DMS53 treated with DMSO at 0.1 percent for 48 hours (cell line): ENCODE results near the gene MTCH1.

Source experiments
- DNase-seq: peaks from one replicate; lab custom pipeline; 2025; ENCODE audit not compliant: unreplicated experiment; lab: John Stamatoyannopoulos, UW

Gene MTCH1

GRCh38 chr6:36927691-36928546 is 58.1 kb downstream of the MTCH1 start:
- no peak for DNase-seq

- no peak for DNase-seq
These were observed 59.1 kb downstream of the MTCH1 start for GRCh38 chr6:36926708-36927513.

- DNase-seq: no peak
These were observed 60.2 kb downstream of the MTCH1 start for GRCh38 chr6:36925809-36926208.

GRCh38 chr6:36924778-36925374 is 61.1 kb downstream of the MTCH1 start:
- no peak for DNase-seq

- no peak for DNase-seq
These were observed 61.9 kb downstream of the MTCH1 start for GRCh38 chr6:36924131-36924530.

- DNase-seq: no peak
These were observed 65.5 kb downstream of the MTCH1 start for GRCh38 chr6:36920546-36920945.

GRCh38 chr6:36920049-36920448 is 65.9 kb downstream of the MTCH1 start:
- DNase-seq: no peak
